ENCODE measurements around the gene NECAB3.

NECAB3 gene

GRCh38 chr20:33609504-33609903, 64.7 kb downstream of the NECAB3 start:
- DNase-seq, result no peak

All from stimulated activated naive CD4-positive, alpha-beta T cell (primary cell).